Neural cell (in vitro differentiated cells): ENCODE measurements around the gene GRID1.

Experiments used
- EZH2 ChIP-seq: fragments of 200-600, 300-800 bp; shearing (Covaris generic), sonication (generic); IDR thresholded peaks from 2 replicates; pipeline ENCODE4 v1.6.1; 2014; ENCODE audit warnings: antibody characterized with exemption, low read length, borderline replicate concordance, mild to moderate bottlenecking; ENCODE audit not compliant: insufficient read depth, poor library complexity, severe bottlenecking
- TAF1 ChIP-seq: IDR thresholded peaks from 2 replicates; pipeline ENCODE4 v1.6.1; 2012; ENCODE audit warnings: low read depth
- TF ChIP-seq, protein P1 (sequence below): fragments of 450-650 bp; IDR thresholded peaks from 2 replicates; pipeline ENCODE4 v1.5.1; 2014; ENCODE audit warnings: antibody characterized with exemption, mild to moderate bottlenecking, moderate library complexity; ENCODE audit not compliant: poor library complexity, severe bottlenecking

DNA sequence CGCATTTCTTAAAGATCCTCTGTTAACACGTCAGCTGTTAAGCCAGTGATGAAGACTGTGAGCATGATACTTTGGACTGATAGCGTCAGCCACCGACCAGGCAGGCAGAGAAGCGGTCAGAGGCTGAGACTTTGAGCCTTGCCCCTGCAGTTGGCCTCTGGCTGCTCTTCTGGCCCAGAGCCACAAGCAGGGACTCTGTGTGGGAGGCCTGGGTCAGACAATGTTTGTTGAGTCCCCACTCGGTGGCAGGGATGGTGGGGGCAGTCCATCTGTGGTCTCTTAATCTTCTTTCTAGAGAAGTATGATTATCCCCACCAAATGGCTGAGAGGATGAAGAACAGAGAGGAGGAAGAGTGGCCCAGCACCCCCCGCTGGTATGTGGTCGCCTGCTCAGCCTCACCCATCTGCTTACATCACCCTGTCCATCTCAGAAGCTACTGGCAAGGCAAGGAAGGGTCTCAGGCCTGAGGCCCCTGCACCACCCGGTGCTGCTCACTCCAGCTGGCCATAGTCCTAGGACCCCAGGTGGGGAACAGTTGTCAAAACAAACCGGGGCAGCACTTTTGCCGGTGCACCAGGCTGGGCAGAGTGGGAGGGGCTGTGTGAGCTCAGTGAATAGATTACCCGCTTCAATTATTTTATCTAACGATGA lies 202.9 kb downstream of the GRID1 start:
- TF ChIP-seq EZH2 (no peak), TAF1 (no peak)
- TF ChIP-seq, protein P1, sequence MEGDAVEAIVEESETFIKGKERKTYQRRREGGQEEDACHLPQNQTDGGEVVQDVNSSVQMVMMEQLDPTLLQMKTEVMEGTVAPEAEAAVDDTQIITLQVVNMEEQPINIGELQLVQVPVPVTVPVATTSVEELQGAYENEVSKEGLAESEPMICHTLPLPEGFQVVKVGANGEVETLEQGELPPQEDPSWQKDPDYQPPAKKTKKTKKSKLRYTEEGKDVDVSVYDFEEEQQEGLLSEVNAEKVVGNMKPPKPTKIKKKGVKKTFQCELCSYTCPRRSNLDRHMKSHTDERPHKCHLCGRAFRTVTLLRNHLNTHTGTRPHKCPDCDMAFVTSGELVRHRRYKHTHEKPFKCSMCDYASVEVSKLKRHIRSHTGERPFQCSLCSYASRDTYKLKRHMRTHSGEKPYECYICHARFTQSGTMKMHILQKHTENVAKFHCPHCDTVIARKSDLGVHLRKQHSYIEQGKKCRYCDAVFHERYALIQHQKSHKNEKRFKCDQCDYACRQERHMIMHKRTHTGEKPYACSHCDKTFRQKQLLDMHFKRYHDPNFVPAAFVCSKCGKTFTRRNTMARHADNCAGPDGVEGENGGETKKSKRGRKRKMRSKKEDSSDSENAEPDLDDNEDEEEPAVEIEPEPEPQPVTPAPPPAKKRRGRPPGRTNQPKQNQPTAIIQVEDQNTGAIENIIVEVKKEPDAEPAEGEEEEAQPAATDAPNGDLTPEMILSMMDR: no peak
